PC-9 (cell line): ENCODE results near the gene AK5.

Experiments
- CTCF ChIP-seq: fragments of 200-600 bp; sonication (generic); conservative IDR thresholded peaks from 2 replicates; pipeline ENCODE4 v1.6.1; 2017; ENCODE audit warnings: mixed run types, antibody characterized with exemption, mild to moderate bottlenecking, moderate library complexity
- EZH2 ChIP-seq: fragments of 200-600 bp; sonication (generic); IDR thresholded peaks from 2 replicates; pipeline ENCODE4 v1.8.0; 2017; ENCODE audit warnings: antibody characterized with exemption, low read depth

- TF ChIP-seq CTCF, result no peak
- no peak for TF ChIP-seq EZH2
Measured at GRCh38 chr1:77461691-77462090, 179.9 kb downstream of the AK5 start.
